Stomach (tissue), 9 donors: ENCODE results near the gene SENP7. TPM values are rescaled to one million over a fixed set of nuclear protein-coding genes. Genes with fewer than 3 reads are reported as not detected.

Source experiments
- DNase-seq, 2 donors: peaks; one replicate each; pipeline versions ENCODE4 v3.0.0 to v3.0.0-alpha.2; 2013 to 2019
- H3K27ac ChIP-seq, 5 donors: fragments of 200-600 bp in 4 of 5; sonication (generic) in 4 of 5; one replicate each; pipeline ENCODE4 v1.5.1; 2013 to 2019; ENCODE audit warnings: mild to moderate bottlenecking in 1 of 5, moderate library complexity in 1 of 5
- H3K27me3 ChIP-seq, 3 donors: fragments of 200-600 bp; sonication (generic); one replicate each; pipeline ENCODE4 v1.5.1; 2017 to 2019; ENCODE audit warnings: mixed run types in 1 of 3
- H3K36me3 ChIP-seq, 4 donors: fragments of 200-600 bp; sonication (generic); 1 replicate in 3 of 4; 2 replicates in 1 of 4; pipeline ENCODE4 v1.5.1; 2016 to 2019
- H3K4me1 ChIP-seq, 4 donors: fragments of 200-600 bp; sonication (generic); one replicate each; pipeline ENCODE4 v1.5.1; 2016 to 2019
- H3K4me3 ChIP-seq, 4 donors: fragments of 200-600 bp; sonication (generic) in 3 of 4; one replicate each; pipeline ENCODE4 v1.5.1; 2016 to 2019; ENCODE audit warnings: mild to moderate bottlenecking in 1 of 4
- H3K9me3 ChIP-seq, 4 donors: fragments of 200-600 bp; sonication (generic); one replicate each; pipeline ENCODE4 v1.5.1; 2016 to 2019
- EP300 ChIP-seq: sonication (generic); formaldehyde crosslinking; IDR thresholded peaks from one replicate; pipeline ENCODE4 v1.6.1; 2017; ENCODE audit warnings: antibody characterized with exemption
- POLR2A ChIP-seq, 4 donors: fragments of 450-650 bp; IDR thresholded peaks; one replicate each; pipeline ENCODE4 v1.6.1; 2016; ENCODE audit warnings: antibody characterized with exemption in 4 of 4, control low read depth in 2 of 4, mild to moderate bottlenecking in 1 of 4, moderate library complexity in 1 of 4
- POLR2AphosphoS5 ChIP-seq, 3 donors: sonication (generic); formaldehyde crosslinking; IDR thresholded peaks; one replicate each; pipeline ENCODE4 v1.6.1; 2016; ENCODE audit warnings: antibody characterized with exemption in 3 of 3
- WGBS, 5 donors: extraction: QIAGEN DNeasy Blood & Tissue Kit in 3 of 5; methylation state at CpG; one replicate each; pipeline versions ENCODE4 v1.1.5 to v1.1.7; 2013 to 2018; 5-methylcytosine and 5-hydroxymethylcytosine counted together
- intact Hi-C: fragments of 100-400 bp; cut with DNase I; formaldehyde crosslinking; loops from one replicate; pipeline ENCODE4 v1.15.1; 2023; ENCODE audit warnings: low total_unique reads
- polyA plus RNA-seq, 3 donors: library from polyadenylated mRNA; stranded (reverse); fragments of 200-250 nt; gene quantifications; one replicate each; pipeline ENCODE4 v1.2.3, GENCODE V29; 2013
- total RNA-seq, 5 donors: library from RNA; depleted of rRNA; stranded (reverse); fragments of >200 nt; gene quantifications; one replicate each; pipeline versions ENCODE4 v1.1.0 to v1.2.3, GENCODE V29; 2014 to 2016
- TF ChIP-seq, protein P1 (sequence below), 7 experiments: fragments of 450-650 bp in 4 of 7; fragments of 200-600 bp in 3 of 7; sonication (generic) in 3 of 7; IDR thresholded peaks; one replicate each; pipeline ENCODE4 v1.5.1; 2016 to 2019; ENCODE audit warnings: antibody characterized with exemption in 7 of 7, control low read depth in 2 of 7, mild to moderate bottlenecking in 1 of 7
- donor health status: healthy with polysubstance abuse.
- donor health status: Bipolar disorder and iron deficiency.
- donor health status: healthy.

The SENP7 gene
- total and polyA plus RNA-seq, 8 donors: 1.4 to 93.1 (median 14.6) TPM

DNA sequence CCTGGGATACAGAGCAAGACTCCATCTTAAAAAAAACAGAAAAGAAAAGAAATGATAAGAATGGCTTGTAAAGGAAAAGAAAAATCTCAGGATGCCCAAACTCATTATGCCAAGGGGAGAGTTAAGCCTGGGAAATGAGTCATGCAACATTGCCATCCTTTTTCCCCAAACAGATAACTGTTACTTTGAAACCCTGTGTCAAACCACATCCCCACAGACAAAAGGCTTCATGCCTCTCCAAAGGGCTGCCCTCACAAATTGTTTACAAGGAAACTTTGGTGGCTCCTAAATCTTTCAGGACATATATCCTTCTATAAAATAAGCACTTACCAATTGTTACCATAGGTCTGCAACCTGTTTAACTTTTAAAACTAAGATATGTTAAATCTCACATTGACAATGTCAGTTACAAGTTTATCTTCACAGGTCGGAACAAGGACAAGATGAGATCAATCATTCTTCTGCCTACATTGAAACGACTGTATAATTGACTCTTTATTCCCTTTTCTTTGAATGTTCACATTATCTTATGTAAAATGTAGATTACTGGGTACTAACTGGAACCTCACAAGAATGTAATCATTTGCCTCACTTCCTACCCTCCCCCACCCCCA, 18.6 kb upstream of the SENP7 start:
- TF ChIP-seq POLR2AphosphoS5 (IDR thresholded peaks at IDR 0.05) (no peak), POLR2A (IDR thresholded peaks at IDR 0.05) (no peak), EP300 (no peak)
- TF ChIP-seq, protein P1, sequence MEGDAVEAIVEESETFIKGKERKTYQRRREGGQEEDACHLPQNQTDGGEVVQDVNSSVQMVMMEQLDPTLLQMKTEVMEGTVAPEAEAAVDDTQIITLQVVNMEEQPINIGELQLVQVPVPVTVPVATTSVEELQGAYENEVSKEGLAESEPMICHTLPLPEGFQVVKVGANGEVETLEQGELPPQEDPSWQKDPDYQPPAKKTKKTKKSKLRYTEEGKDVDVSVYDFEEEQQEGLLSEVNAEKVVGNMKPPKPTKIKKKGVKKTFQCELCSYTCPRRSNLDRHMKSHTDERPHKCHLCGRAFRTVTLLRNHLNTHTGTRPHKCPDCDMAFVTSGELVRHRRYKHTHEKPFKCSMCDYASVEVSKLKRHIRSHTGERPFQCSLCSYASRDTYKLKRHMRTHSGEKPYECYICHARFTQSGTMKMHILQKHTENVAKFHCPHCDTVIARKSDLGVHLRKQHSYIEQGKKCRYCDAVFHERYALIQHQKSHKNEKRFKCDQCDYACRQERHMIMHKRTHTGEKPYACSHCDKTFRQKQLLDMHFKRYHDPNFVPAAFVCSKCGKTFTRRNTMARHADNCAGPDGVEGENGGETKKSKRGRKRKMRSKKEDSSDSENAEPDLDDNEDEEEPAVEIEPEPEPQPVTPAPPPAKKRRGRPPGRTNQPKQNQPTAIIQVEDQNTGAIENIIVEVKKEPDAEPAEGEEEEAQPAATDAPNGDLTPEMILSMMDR (IDR thresholded peaks at IDR 0.05): no peak
- Histone ChIP-seq H3K36me3 (no peaks in the 10 kb centered on the region), H3K27ac (no peak overlapping the region), H3K4me1 (no peaks in the 10 kb centered on the region), H3K4me3 (no peak overlapping the region), H3K27me3 (no peaks in the 10 kb centered on the region), H3K9me3 (peaks cover 0 to 6% (median 0%) of the 10 kb centered on the region in 4 donors)
- 4 to 36% (median 26%) methylated on average over 2 of the region's 2 CpGs for WGBS, 5 donors
- intact Hi-C loops: no loop called here
- no peak for DNase-seq

DNA sequence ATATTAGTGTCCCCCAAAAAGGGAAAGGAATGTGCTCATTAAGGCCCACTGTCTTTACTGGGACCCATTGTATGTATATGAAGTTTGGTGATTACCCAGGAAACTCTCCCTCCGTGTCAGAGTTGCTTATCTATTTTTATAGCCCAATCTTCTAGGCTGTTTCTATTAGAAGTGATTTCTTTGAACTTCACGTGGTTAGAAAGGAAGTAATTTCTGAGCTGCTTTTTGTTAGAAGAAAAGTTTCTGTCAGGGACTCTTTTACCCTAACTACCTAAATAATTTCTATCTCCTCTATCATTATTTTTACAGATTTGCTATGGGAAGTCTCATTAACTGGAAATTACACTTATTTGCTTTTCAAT, 17.7 kb upstream of the SENP7 start:
- WGBS, 5 donors: 52 to 67% (median 58%) methylated on average over 2 of the region's 2 CpGs
- Histone ChIP-seq H3K4me1 (no peaks in the 10 kb centered on the region), H3K27me3 (no peaks in the 10 kb centered on the region), H3K4me3 (no peak overlapping the region), H3K36me3 (no peaks in the 10 kb centered on the region), H3K9me3 (peaks cover 0 to 6% (median 0%) of the 10 kb centered on the region in 4 donors), H3K27ac (no peak overlapping the region)
- intact Hi-C loops: no loop called here
- TF ChIP-seq, protein P1 (IDR thresholded peaks at IDR 0.05): no peak
- TF ChIP-seq POLR2A (IDR thresholded peaks at IDR 0.05) (no peak), POLR2AphosphoS5 (IDR thresholded peaks at IDR 0.05) (no peak), EP300 (no peak)
- no peak for DNase-seq

DNA sequence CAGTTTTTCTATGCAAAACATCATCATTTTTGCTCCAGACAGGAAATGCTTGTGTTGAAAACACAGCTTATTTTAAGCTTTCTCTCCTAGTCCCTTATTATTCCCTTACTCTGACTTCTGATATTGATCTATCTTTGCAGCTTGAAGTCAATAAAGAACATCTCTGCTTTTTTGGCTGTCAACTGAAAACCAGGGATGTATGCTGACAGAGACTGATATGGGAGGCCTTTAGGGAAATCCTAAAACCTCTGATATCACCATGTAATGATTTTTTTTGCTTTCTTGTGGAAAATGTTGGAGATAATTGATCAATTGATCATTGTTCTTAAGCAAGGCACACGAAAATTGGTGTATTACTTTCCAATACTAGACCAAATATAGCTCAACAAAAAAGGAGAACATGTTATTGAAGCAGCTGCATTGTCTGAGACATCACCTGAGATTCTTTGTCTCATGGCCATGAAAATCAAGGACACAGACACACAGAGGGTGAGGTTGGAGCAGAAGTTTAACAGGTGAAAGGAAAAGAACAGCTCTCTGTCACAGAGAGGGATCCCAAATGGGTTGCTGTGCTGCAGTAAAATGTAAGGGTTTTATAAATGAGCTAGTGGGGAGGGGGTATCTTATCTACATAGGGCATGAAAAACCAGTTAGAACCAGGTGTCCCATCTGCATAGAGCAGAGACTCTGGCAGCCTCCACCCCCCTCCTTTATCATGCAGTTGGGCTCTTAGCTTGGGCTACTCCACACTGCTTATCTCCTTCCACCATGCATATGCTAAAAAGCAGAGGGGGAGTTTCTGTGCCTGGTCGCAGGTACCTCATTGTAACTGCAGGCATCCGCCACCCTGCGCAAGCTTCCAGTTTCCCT, 17.0 kb upstream of the SENP7 start:
- Histone ChIP-seq H3K27me3 (no peaks in the 10 kb centered on the region), H3K36me3 (no peaks in the 10 kb centered on the region), H3K9me3 (peaks cover 0 to 6% (median 0%) of the 10 kb centered on the region in 4 donors), H3K4me1 (no peaks in the 10 kb centered on the region), H3K27ac (no peak overlapping the region), H3K4me3 (no peak overlapping the region)
- no peak for TF ChIP-seq POLR2A (IDR thresholded peaks at IDR 0.05)
- TF ChIP-seq POLR2AphosphoS5 (IDR thresholded peaks at IDR 0.05): no peak
- TF ChIP-seq, protein P1 (IDR thresholded peaks at IDR 0.05): no peak
- TF ChIP-seq EP300: no peak
- WGBS, 5 donors: 73 to 81% (median 77%) methylated on average over 4 of the region's 4 CpGs
- no peak for DNase-seq
- intact Hi-C loops: no loop called here

DNA sequence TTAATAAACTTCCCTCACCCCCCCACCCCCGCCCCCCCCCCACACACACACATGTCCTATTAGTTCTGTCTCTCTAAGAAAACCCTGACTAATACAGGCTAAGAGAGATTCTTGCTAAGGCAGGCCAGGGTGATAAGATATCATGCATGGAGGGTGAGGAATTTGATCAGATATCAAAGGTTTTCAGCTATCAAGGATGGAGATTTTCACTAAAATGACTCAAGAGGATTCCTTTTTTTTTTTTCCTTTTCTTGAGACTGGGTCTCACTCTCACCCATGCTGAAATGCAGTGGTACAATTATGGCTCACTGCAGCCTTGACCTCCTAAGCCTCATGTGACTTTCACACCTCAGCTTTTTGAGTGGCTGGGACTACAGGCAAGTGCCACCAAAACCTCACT, 14.9 kb upstream of the SENP7 start:
- 14 to 46% (median 21%) methylated on average over 1 of the region's 1 CpG for WGBS, 5 donors
- Histone ChIP-seq H3K9me3 (peaks cover 0 to 6% (median 0%) of the 10 kb centered on the region in 4 donors), H3K4me1 (no peaks in the 10 kb centered on the region), H3K27ac (no peak overlapping the region), H3K27me3 (no peaks in the 10 kb centered on the region), H3K36me3 (no peaks in the 10 kb centered on the region), H3K4me3 (no peak overlapping the region)
- no peak for TF ChIP-seq POLR2AphosphoS5 (IDR thresholded peaks at IDR 0.05)
- DNase-seq: no peak
- intact Hi-C loops: no loop called here
